CD4-positive, alpha-beta T cell treated with Interferon alpha-2 for 1 hour (primary cell): ENCODE data around the gene SYVN1.
"Not testable (repeated sequence)": the region's sequence is repeated elsewhere in the genome, so short reads cannot be mapped to it uniquely, and the experiment has no call there.

ENCODE experiments used
- DNase-seq, 2 donors: peaks; one replicate each; pipeline ENCODE4 v3.0.0-alpha.2; 2020 to 2022

SYVN1 gene

DNA sequence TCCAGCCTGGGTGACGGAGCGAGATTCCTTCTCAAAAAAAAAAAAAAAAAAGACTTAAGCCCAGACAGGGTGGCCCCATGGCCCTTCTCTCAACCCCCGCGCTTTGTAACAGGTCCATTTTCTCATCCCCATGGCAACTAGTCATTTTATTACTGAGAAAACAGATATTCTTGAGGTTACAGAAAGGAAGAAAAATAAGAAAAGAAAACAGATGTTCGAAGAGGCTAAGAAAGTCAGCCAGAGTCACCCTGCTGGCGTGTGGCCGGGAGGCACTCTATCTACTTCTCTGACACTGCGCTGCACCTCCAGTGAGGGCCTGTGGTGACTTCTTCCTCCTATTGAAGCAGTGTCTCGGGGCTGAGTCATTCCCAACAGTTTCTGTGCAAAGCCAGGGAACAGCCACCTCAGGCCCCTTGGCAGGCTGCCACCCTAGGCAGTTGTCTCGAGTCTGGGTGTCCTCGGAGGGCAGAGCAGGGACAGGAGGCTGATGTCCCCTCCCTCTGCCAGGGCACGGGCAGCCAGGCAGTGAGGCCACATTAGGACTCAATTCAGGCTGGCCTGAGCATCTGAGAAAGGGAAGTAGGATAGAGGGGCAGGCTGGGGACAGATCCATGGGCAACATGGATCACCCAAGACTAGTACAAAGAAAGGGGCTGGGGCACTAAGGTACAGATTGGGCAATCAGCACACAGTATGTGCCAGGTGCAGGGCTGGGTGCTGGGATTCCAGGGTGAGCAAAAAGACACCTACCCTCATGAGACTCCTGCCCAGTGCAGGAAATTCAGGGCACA lies 16.4 kb upstream of the SYVN1 start:
- peak; percentile 15 to 72 for DNase-seq

GRCh38 chr11:65150131-65150508 lies 15.8 kb upstream of the SYVN1 start:
- DNase-seq, result not testable (repeated sequence)

- no peak for DNase-seq
These were observed 14.3 kb upstream of the SYVN1 start for GRCh38 chr11:65148657-65149056.

- DNase-seq, result no peak
These were observed 13.2 kb upstream of the SYVN1 start for GRCh38 chr11:65147352-65148075.

- no peak for DNase-seq
These were observed 7.7 kb upstream of the SYVN1 start for GRCh38 chr11:65141896-65142494.

GRCh38 chr11:65136515-65137096 lies 2.3 kb upstream of the SYVN1 start:
- DNase-seq, result no peak

DNA sequence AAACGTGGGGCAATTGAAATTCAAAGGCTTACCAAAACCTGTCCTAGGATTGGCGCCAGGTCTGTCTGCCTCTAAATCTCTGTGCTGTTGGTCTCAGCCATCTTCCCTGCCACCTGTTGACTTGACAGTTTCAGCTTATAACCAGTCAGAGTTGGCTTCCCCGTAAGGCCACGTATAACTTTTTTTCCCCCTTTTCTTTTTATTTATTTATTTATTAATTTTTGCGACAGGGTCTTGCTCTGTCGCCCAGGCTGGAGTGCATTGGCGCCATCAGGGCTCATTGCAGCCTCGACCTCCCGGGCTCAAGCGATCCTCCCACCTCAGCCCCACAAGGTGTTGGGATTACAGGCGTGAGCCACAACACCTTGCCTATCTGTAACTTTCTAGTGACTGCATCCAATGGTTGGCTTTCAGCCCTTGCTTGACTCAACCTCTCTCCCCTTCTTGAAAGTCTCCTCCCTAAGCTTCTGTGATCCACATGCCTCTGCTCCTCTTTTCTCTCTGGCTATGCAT lies 1.4 kb upstream of the SYVN1 start:
- no peak for DNase-seq

DNA sequence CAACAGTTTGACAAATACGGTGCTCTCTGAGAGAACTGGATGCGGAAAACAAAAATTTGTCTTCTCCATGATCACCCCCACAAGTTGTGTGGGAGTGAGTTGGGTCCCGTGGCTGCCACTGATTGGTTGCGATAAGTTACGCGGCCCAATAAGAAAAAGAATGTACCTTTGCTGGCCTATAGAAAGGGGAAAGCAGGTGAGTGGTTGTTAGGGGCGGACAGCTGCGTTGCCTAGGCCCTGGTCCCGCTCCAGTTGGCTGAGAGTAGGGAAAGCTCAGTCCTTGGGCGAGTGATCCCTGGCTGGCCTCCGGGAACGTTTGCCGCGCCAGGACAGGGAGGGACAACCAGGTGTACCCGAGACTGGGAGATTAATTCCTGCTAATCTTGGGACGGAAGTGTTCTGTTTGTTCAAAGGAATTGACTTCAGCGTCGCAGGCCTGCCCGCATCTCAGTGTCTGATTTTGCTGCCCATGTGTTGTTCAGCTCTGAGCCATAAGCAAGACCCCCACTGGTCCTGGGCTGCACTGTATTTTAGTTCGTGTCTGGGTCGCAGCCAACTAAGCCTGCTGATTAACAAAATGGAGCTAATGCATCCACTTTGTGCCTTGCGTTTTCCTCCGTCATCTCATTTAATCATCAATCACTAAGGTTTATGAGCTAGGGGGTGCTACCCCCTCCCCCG lies 773 bp upstream of the SYVN1 start:
- peak; percentile 89 to 94 for DNase-seq

DNA sequence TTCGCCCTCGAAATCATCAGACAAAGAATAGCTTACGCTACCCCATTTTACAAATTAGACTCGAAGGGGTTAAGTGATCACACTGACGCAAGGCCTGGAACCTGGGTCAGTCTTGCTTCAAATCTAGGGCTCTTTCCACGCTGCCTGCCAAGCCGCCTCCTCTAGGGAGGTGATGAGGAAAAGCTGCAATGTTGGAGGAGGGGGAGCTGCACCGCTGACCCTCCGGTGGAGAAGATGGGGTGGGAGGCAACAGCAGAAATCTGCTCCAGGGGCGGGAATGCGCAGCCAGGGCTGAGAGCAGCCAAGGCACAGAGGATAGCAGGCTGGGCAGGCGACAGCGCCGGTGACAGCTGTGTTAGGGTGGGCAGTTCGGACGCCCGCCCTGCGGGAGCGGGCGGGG lies 595 bp downstream of the SYVN1 start:
- no peak for DNase-seq

GRCh38 chr11:65132988-65133700 lies 1.2 kb downstream of the SYVN1 start:
- peak; percentile 60 for DNase-seq

GRCh38 chr11:65132238-65132987 lies 1.9 kb downstream of the SYVN1 start:
- peak in 1 of 2 donors; percentile 46 for DNase-seq

GRCh38 chr11:65131895-65132237 lies 2.5 kb downstream of the SYVN1 start:
- DNase-seq, result no peak

GRCh38 chr11:65131417-65131776 lies 2.9 kb downstream of the SYVN1 start:
- no peak for DNase-seq

GRCh38 chr11:65130631-65131416 lies 3.5 kb downstream of the SYVN1 start:
- no peak for DNase-seq

DNA sequence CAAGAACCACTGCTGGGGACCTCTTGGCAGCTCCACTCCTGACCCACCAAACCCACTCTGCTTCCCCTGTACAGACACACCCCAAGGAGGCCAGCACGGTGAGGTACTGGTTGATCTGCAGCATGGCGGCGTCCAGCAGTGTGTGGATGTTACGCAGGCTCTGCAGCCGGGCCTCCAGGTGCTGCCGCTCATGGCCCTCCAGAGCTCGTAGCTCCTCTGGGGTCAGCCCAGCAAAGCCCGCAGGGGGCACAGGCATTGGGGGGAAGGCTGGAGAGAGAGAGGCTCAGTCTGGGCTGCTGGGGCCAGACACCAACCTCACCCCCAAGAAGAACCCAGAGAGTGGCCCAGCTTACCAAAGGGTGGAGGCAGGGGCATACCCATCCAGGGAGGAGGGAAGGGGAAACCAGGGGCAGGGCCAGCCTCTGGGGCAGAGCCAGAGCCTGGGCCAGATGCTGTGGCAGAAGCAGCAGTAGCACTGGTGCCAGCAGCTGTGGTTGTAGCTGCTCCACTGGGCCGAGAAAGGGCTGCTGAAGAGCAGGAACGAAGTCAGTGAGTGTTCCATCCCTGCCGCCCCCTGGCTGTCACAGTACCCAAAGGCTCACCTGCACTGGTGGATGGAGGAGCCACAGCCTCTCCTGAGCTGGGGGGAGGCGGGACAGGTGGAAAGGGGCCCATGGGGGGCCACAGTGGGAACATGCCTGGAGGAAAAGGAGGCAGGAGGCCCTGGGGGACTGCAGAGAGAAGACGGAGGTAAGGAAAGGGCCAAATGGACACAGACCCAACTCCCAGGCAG lies 4.5 kb downstream of the SYVN1 start:
- DNase-seq, result peak in 1 of 2 donors; percentile 15

DNA sequence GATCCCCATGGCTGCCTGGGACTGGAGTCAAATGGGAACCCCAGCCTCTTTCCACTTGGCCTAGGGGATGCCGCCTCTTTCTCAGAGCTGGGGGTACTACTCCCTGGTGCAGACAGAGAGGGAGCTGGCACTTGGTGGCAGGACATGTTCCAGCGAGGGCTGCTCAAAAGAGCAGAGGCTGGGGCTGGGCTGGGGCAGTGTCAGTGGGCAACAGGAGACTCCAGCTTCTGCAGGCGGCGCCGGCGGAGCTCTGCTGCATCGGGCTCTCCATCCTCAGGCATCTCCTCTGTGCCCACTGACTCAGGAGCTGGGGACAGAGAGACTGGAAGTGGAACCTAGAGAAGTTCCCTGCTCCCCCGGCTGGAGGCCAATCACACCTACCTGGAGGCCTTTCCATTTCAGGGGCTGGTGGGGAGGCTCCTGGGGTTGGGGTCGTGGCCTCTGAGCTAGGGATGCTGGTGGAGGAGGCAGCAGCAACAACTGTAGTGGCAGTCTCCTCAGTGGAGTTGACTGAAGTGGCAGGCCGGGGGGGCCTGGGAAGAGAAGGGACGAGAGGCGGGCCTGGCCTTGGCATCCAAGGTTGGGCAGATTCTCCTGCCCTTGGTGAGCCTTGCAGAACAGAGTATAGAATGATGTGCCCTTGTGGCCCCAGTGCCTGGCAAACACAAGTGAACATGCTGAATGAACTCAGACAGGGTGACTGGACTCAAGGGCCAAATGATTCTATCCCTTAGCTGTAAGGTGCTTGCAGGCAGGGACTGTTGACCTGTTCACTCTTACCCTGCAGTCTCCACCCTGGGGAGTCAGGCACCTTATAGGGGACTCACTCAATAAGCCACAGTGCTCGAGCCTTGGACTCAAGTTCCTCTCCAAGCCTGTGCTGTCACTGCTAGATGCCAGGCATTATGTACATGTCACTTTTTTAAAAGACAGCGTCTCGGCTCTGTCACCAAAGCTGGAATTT lies 5.9 kb downstream of the SYVN1 start:
- DNase-seq, result no peak

- DNase-seq, result no peak
These were observed 6.7 kb downstream of the SYVN1 start for GRCh38 chr11:65127473-65128181.
